GM23248 (cell line): Measurements from ENCODE around the gene LMO1.

Experiments used
- EZH2 ChIP-seq: fragments of 200-600 bp; sonication (generic); IDR thresholded peaks from 2 replicates; pipeline ENCODE4 v1.6.1; 2018; ENCODE audit warnings: antibody characterized with exemption, mild to moderate bottlenecking; ENCODE audit not compliant: insufficient read depth, poor library complexity, severe bottlenecking
- EZH2phosphoT487 ChIP-seq: fragments of 200-600 bp; sonication (generic); IDR thresholded peaks from 2 replicates; pipeline ENCODE4 v1.6.1; 2018; ENCODE audit warnings: antibody characterized with exemption, moderate library complexity, mild to moderate bottlenecking, low read depth; ENCODE audit not compliant: insufficient read depth

DNA sequence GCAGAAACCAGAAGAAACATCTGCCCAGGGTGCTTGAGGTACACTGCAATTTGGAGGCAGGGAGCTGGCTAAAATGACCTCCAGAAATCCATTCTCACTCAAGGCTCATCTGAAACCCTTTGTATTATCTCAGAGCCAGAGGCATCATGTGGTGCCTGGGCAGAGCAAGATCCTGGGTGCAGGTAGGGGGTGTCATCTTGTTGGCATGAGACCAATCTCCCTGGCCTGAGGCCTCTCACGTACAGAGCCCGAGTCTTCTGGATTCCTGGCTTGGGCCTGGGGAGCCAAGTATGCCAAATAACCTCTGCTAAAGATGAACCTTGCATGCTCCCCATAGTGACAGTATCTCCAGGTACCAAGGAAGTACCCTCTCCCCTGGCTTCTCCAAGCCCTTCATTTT, 2.4 kb downstream of the LMO1 start:
- TF ChIP-seq EZH2: no peak
- no peak for TF ChIP-seq EZH2phosphoT487
